Gastroesophageal sphincter (tissue), 3 donors: ENCODE data around the gene MRPL37.

ENCODE experiments used
- POLR2AphosphoS5 ChIP-seq: sonication (generic); formaldehyde crosslinking; IDR thresholded peaks from one replicate; pipeline ENCODE4 v1.6.1; 2017; ENCODE audit warnings: antibody characterized with exemption
- TF ChIP-seq, protein P1 (sequence below), 4 experiments: fragments of 200-600 bp in 2 of 4; fragments of 450-650 bp in 2 of 4; sonication (generic) in 1 of 4; IDR thresholded peaks; one replicate each; pipeline ENCODE4 v1.5.1; 2017 to 2019; ENCODE audit warnings: antibody characterized with exemption in 4 of 4, mild to moderate bottlenecking in 2 of 4, moderate library complexity in 2 of 4

DNA sequence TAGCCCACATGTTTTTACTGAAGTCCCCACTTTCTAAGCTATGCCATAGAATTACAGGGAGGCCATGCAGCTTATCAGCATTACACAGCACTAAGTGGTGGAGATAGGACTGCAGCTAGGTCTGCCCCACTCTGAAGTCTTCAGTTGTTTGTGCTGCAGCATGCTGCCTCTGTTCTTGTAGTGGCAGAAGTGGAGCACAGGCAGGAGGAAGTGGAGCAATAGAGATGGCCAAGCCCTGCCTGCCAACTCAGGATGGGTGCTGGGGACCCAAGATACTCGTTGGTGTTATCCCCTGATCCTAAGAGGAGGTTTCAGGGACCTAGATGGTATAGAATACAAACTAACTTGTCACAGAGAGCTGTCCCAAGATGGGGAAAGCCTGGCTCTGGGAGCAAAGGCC is 12.9 kb downstream of the MRPL37 start:
- TF ChIP-seq, protein P1, sequence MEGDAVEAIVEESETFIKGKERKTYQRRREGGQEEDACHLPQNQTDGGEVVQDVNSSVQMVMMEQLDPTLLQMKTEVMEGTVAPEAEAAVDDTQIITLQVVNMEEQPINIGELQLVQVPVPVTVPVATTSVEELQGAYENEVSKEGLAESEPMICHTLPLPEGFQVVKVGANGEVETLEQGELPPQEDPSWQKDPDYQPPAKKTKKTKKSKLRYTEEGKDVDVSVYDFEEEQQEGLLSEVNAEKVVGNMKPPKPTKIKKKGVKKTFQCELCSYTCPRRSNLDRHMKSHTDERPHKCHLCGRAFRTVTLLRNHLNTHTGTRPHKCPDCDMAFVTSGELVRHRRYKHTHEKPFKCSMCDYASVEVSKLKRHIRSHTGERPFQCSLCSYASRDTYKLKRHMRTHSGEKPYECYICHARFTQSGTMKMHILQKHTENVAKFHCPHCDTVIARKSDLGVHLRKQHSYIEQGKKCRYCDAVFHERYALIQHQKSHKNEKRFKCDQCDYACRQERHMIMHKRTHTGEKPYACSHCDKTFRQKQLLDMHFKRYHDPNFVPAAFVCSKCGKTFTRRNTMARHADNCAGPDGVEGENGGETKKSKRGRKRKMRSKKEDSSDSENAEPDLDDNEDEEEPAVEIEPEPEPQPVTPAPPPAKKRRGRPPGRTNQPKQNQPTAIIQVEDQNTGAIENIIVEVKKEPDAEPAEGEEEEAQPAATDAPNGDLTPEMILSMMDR (IDR thresholded peaks at IDR 0.05): no peak
- TF ChIP-seq POLR2AphosphoS5: no peak
